Central memory CD8-positive, alpha-beta T cell (primary cell): Measurements from ENCODE around the gene ZCCHC14.
"Not testable (repeated sequence)": the region's sequence is repeated elsewhere in the genome, so short reads cannot be mapped to it uniquely, and the experiment has no call there.

Experiments
- ATAC-seq: fragments of 150-1000 bp; cut with Tn5 transposase; replicated peaks from 2 replicates; pipeline ENCODE4 v1.10.0; 2022; ENCODE audit warnings: mild to moderate bottlenecking, moderate FRiP score, moderate number of reproducible peaks; ENCODE audit not compliant: poor library complexity, severe bottlenecking; ENCODE audit errors: extremely low read depth
- DNase-seq, 2 donors: peaks; one replicate each; pipeline ENCODE4 v3.0.0; 2021; ENCODE audit warnings: low spot score in 2 of 2
- H3K27ac Mint-ChIP-seq: one replicate; pipeline ENCODE4 v1.8.0; 2022; ENCODE audit warnings: low read depth, mild to moderate bottlenecking, moderate library complexity, mixed read lengths
- H3K27me3 Mint-ChIP-seq: one replicate; pipeline ENCODE4 v1.8.0; 2022; ENCODE audit warnings: mixed read lengths
- H3K36me3 Mint-ChIP-seq: one replicate; pipeline ENCODE4 v1.8.0; 2022; ENCODE audit warnings: mild to moderate bottlenecking, moderate library complexity, mixed read lengths; ENCODE audit not compliant: insufficient read depth
- H3K4me1 Mint-ChIP-seq: one replicate; pipeline ENCODE4 v1.8.0; 2022; ENCODE audit warnings: mixed read lengths
- H3K4me3 Mint-ChIP-seq: one replicate; pipeline ENCODE4 v1.8.0; 2022; ENCODE audit warnings: mild to moderate bottlenecking, moderate library complexity, mixed read lengths
- H3K9me3 Mint-ChIP-seq: one replicate; pipeline ENCODE4 v1.8.0; 2022; ENCODE audit warnings: mixed read lengths

ZCCHC14 gene

GRCh38 chr16:87363771-87364455 is 128.9 kb downstream of the ZCCHC14 start:
- no peak overlapping the region for H3K4me3 Mint-ChIP-seq
- H3K27me3 Mint-ChIP-seq: no peaks in the 10 kb centered on the region
- H3K36me3 Mint-ChIP-seq: peaks cover 25% of the 10 kb centered on the region
- H3K9me3 Mint-ChIP-seq: no peaks in the 10 kb centered on the region
- DNase-seq: no peak
- H3K4me1 Mint-ChIP-seq: peaks cover 37% of the 10 kb centered on the region
- no peak for ATAC-seq
- H3K27ac Mint-ChIP-seq: peak overlapping the region; percentile 73

GRCh38 chr16:87362828-87363559 is 129.8 kb downstream of the ZCCHC14 start:
- not testable (repeated sequence) for H3K4me3 Mint-ChIP-seq, DNase-seq, H3K27me3 Mint-ChIP-seq, H3K9me3 Mint-ChIP-seq, ATAC-seq, H3K27ac Mint-ChIP-seq
- Mint-ChIP-seq H3K36me3 (peaks cover 25% of the 10 kb centered on the region), H3K4me1 (peaks cover 30% of the 10 kb centered on the region)

- Mint-ChIP-seq H3K27ac (no peak overlapping the region), H3K4me1 (peaks cover 20% of the 10 kb centered on the region), H3K9me3 (no peaks in the 10 kb centered on the region), H3K4me3 (no peak overlapping the region), H3K27me3 (no peaks in the 10 kb centered on the region), H3K36me3 (peaks cover 25% of the 10 kb centered on the region)
- DNase-seq (no peak), ATAC-seq (no peak)
Observed at GRCh38 chr16:87361916-87362619, 130.8 kb downstream of the ZCCHC14 start.

GRCh38 chr16:87360862-87361610 is 131.8 kb downstream of the ZCCHC14 start:
- no peaks in the 10 kb centered on the region for H3K9me3 Mint-ChIP-seq
- H3K36me3 Mint-ChIP-seq: peaks cover 26% of the 10 kb centered on the region
- no peak overlapping the region for H3K4me3 Mint-ChIP-seq
- no peaks in the 10 kb centered on the region for H3K27me3 Mint-ChIP-seq
- peaks cover 14% of the 10 kb centered on the region for H3K4me1 Mint-ChIP-seq
- H3K27ac Mint-ChIP-seq: no peak overlapping the region
- ATAC-seq: no peak
- DNase-seq: no peak

- no peak overlapping the region for H3K27ac Mint-ChIP-seq
Observed at GRCh38 chr16:87359121-87359520, 133.7 kb downstream of the ZCCHC14 start.

GRCh38 chr16:87358696-87359095 is 134.1 kb downstream of the ZCCHC14 start:
- DNase-seq (no peak), ATAC-seq (no peak)
- no peaks in the 10 kb centered on the region for H3K27me3 Mint-ChIP-seq
- no peak overlapping the region for H3K4me3 Mint-ChIP-seq
- H3K9me3 Mint-ChIP-seq: no peaks in the 10 kb centered on the region
- H3K36me3 Mint-ChIP-seq: peaks cover 22% of the 10 kb centered on the region
- H3K4me1 Mint-ChIP-seq: peaks cover 4% of the 10 kb centered on the region
- H3K27ac Mint-ChIP-seq: no peak overlapping the region

More at GRCh38 chr16:87359121-87359520, 133.7 kb downstream of the ZCCHC14 start:
- no peak for DNase-seq
- Mint-ChIP-seq H3K4me1 (peaks cover 5% of the 10 kb centered on the region), H3K4me3 (no peak overlapping the region), H3K9me3 (no peaks in the 10 kb centered on the region), H3K27me3 (no peaks in the 10 kb centered on the region), H3K36me3 (peaks cover 26% of the 10 kb centered on the region)
- ATAC-seq: no peak

- Mint-ChIP-seq H3K27me3 (no peaks in the 10 kb centered on the region), H3K27ac (no peak overlapping the region), H3K4me1 (no peaks in the 10 kb centered on the region), H3K4me3 (no peak overlapping the region), H3K36me3 (peaks cover 19% of the 10 kb centered on the region), H3K9me3 (no peaks in the 10 kb centered on the region)
- ATAC-seq: no peak
- DNase-seq: no peak
Observed at GRCh38 chr16:87358250-87358649, 134.6 kb downstream of the ZCCHC14 start.

GRCh38 chr16:87356491-87356853 is 136.4 kb downstream of the ZCCHC14 start:
- no peak for DNase-seq

More at GRCh38 chr16:87356491-87356853, 136.4 kb downstream of the ZCCHC14 start:
- Mint-ChIP-seq H3K36me3 (peaks cover 17% of the 10 kb centered on the region), H3K27ac (no peak overlapping the region), H3K4me1 (no peaks in the 10 kb centered on the region), H3K27me3 (no peaks in the 10 kb centered on the region), H3K9me3 (no peaks in the 10 kb centered on the region), H3K4me3 (no peak overlapping the region)
- ATAC-seq: no peak
